Thoracic aorta (tissue), 2 donors: ENCODE results near the gene VASP. TPM values are rescaled to one million over a fixed set of nuclear protein-coding genes. Genes with fewer than 3 reads are reported as not detected.

ENCODE experiments used
- ATAC-seq: fragments of 150-250 bp; one replicate; pipeline ENCODE4 v1.8.0; 2017; ENCODE audit warnings: low read depth; ENCODE audit not compliant: insufficient number of reproducible peaks, low FRiP score
- DNase-seq: peaks from one replicate; pipeline ENCODE4 v3.0.0-alpha.2; 2020; ENCODE audit warnings: low spot score
- H3K27ac ChIP-seq, 2 donors: fragments of 200-600 bp; sonication (generic); 1 replicate in 1 of 2; 2 replicates in 1 of 2; pipeline ENCODE4 v1.5.1; 2016; ENCODE audit warnings: mild to moderate bottlenecking in 2 of 2, moderate library complexity in 2 of 2
- H3K27me3 ChIP-seq: fragments of 200-600 bp; sonication (generic); replicated peaks from 2 replicates; pipeline ENCODE4 v1.6.0; 2016; ENCODE audit warnings: mild to moderate bottlenecking; ENCODE audit not compliant: insufficient read depth
- H3K36me3 ChIP-seq: fragments of 200-600 bp; sonication (generic); one replicate; pipeline ENCODE4 v1.5.1; 2016
- H3K4me1 ChIP-seq, 2 donors: fragments of 200-600 bp; sonication (generic); 1 replicate in 1 of 2; 2 replicates in 1 of 2; pipeline versions ENCODE4 v1.5.1 to v1.6.0; 2016; ENCODE audit warnings: low read depth in 2 of 2, mild to moderate bottlenecking in 1 of 2; ENCODE audit not compliant: control insufficient read depth in 1 of 2
- H3K4me3 ChIP-seq: fragments of 200-600 bp; sonication (generic); 2 replicates; pipeline ENCODE4 v1.5.1; 2016; ENCODE audit warnings: mild to moderate bottlenecking
- H3K9me3 ChIP-seq: fragments of 200-600 bp; sonication (generic); 2 replicates; pipeline ENCODE4 v1.5.1; 2016
- total RNA-seq, 2 donors: library from RNA; depleted of rRNA; stranded (reverse); fragments of >200 nt; gene quantifications; one replicate each; pipeline versions ENCODE4 v1.1.0 to v1.2.3, GENCODE V29; 2016
- TF ChIP-seq, protein P1 (sequence below): fragments of 200-600 bp; sonication (generic); IDR thresholded peaks from one replicate; pipeline ENCODE4 v1.5.1; 2019; ENCODE audit warnings: antibody characterized with exemption

The VASP gene
- total RNA-seq, 2 donors from 2014 or later, result 208 to 287 TPM

DNA sequence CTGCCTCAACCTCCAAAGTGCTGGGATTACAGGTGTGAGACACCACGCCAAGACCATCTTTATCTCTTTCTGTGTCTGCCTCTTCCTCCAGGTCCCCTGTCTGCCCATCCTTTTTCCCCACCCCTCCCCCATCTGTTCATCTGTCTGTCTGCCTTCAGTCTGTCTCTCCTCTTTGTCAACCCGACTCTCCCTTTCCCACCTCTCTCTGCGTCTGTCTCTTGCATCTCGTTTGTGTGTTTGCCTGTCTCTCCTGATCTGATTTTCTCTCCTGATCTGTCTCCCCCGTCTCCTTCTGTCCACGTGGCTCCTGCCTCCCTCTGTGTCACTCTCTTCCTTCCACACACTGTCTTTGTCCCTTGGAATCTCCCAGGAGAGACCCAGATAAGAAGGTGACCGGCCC lies 10.0 kb downstream of the VASP start:
- ATAC-seq (no peak), DNase-seq (no peak)
- Histone ChIP-seq H3K4me1 (peaks cover 20 to 43% of the 10 kb centered on the region in 2 donors), H3K9me3 (no peaks in the 10 kb centered on the region), H3K27me3 (no peaks in the 10 kb centered on the region), H3K4me3 (no peak overlapping the region), H3K36me3 (peaks cover 34% of the 10 kb centered on the region), H3K27ac (no peak overlapping the region)
- TF ChIP-seq, protein P1, sequence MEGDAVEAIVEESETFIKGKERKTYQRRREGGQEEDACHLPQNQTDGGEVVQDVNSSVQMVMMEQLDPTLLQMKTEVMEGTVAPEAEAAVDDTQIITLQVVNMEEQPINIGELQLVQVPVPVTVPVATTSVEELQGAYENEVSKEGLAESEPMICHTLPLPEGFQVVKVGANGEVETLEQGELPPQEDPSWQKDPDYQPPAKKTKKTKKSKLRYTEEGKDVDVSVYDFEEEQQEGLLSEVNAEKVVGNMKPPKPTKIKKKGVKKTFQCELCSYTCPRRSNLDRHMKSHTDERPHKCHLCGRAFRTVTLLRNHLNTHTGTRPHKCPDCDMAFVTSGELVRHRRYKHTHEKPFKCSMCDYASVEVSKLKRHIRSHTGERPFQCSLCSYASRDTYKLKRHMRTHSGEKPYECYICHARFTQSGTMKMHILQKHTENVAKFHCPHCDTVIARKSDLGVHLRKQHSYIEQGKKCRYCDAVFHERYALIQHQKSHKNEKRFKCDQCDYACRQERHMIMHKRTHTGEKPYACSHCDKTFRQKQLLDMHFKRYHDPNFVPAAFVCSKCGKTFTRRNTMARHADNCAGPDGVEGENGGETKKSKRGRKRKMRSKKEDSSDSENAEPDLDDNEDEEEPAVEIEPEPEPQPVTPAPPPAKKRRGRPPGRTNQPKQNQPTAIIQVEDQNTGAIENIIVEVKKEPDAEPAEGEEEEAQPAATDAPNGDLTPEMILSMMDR, result no peak

DNA sequence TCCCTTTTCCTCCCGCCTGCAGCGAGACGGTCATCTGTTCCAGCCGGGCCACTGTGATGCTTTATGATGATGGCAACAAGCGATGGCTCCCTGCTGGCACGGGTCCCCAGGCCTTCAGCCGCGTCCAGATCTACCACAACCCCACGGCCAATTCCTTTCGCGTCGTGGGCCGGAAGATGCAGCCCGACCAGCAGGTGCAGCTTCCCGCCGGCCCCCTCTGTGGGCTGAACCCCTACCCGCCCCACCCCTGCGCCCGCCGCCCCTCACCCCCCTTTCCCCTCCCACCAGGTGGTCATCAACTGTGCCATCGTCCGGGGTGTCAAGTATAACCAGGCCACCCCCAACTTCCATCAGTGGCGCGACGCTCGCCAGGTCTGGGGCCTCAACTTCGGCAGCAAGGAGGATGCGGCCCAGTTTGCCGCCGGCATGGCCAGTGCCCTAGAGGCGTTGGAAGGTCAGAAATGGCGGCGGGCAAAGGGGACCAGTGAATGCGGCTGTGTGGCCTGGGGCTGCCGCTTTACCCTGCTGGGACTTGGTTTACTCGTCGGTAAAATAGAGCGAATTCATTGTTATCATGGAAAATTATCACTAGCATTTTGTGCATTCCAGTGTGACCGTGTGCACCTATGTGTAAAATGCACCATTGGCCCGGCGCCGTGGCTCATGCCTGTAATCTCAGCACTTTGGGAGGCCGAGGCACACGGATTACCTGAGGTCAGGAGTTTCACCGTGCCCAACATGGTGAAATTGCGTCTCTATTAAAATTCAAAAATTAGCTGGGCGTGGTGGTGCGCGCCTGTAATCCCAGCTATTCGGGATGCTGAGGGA lies 10.6 kb downstream of the VASP start:
- DNase-seq (no peak), ATAC-seq (no peak)
- no peaks in the 10 kb centered on the region for H3K27me3 ChIP-seq
- peaks cover 40% of the 10 kb centered on the region for H3K36me3 ChIP-seq
- H3K27ac ChIP-seq, result no peak overlapping the region
- peaks cover 18 to 39% of the 10 kb centered on the region in 2 donors for H3K4me1 ChIP-seq
- TF ChIP-seq, protein P1, result no peak
- H3K4me3 ChIP-seq, result no peak overlapping the region
- no peaks in the 10 kb centered on the region for H3K9me3 ChIP-seq

DNA sequence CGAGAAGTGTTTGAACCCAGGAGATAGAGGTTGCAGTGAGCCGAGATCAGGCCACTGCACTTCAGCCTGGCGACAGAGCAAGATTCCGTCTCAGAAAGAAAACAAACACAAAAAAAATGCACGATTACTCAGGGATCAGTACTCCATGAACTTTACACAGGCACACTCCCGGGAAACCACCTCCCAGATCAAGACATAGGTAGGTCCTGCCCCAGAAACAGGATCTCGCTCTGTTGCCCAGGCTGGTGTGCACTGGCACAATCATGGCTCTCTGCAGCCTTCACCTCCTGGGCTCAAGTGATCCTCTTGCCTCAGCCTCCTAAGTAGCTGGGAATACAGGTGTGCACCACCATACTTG lies 11.2 kb downstream of the VASP start:
- H3K36me3 ChIP-seq, result peaks cover 44% of the 10 kb centered on the region
- TF ChIP-seq, protein P1, result no peak
- peaks cover 14 to 39% of the 10 kb centered on the region in 2 donors for H3K4me1 ChIP-seq

DNA sequence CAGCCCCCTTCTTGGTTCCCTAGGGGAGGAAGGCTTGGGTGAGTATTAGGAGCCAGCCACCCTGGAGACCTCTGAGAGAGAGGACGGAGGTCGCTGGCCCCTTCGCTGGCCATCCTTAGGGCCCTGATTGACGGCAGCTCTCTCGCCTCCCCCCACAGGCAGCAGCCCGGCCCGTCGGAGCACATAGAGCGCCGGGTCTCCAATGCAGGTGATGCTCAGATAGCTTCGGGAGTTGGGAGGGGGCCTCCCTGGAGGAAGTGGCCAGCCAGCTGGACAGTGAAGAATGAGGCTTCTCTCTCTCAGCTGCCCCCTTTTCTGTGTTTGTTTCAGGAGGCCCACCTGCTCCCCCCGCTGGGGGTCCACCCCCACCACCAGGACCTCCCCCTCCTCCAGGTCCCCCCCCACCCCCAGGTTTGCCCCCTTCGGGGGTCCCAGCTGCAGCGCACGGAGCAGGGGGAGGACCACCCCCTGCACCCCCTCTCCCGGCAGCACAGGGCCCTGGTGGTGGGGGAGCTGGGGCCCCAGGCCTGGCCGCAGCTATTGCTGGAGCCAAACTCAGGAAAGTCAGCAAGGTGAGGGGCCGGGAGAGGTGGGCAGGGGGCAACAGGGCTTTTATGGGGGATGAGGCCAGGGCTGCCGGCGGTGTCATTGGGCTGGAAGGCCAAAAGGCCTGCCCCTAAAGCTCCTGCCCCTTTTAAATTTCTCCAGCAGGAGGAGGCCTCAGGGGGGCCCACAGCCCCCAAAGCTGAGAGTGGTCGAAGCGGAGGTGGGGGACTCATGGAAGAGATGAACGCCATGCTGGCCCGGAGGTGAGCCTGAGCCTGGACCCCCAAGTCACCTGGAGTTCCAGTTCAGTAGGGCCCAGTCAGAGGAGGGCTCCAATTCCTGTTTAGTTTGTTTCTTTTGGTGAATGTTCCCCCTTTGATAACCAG lies 15.0 kb downstream of the VASP start:
- TF ChIP-seq, protein P1, result no peak
- Histone ChIP-seq H3K27ac (no peak overlapping the region), H3K4me3 (no peak overlapping the region), H3K36me3 (peaks cover 74% of the 10 kb centered on the region), H3K4me1 (peaks cover 3 to 37% of the 10 kb centered on the region in 2 donors), H3K27me3 (no peaks in the 10 kb centered on the region), H3K9me3 (no peaks in the 10 kb centered on the region)
- no peak for ATAC-seq
- DNase-seq, result no peak

More for the DNA sequence above, 11.2 kb downstream of the VASP start:
- ATAC-seq (no peak), DNase-seq (no peak)
- Histone ChIP-seq H3K9me3 (no peaks in the 10 kb centered on the region), H3K27me3 (no peaks in the 10 kb centered on the region), H3K27ac (no peak overlapping the region), H3K4me3 (no peak overlapping the region)
